HCT116 (cell line): ENCODE data around the gene UAP1L1. TPM values are rescaled to one million over a fixed set of nuclear protein-coding genes. Genes with fewer than 3 reads are reported as not detected.

ENCODE experiments used
- ATAC-seq: fragments of 200-7000 bp; cut with Tn5 transposase; 2 replicates; pipeline ENCODE4 v1.9.1; 2020; ENCODE audit warnings: mild to moderate bottlenecking, moderate library complexity
- BruUV-seq: library from RNA; stranded (reverse); fragments of 400-500 nt; replicated peaks from 2 replicates; lab custom pipeline; 2021; lab: Mats Ljungman, UMichigan
- CTCF ChIA-PET: fragments of 300-600 bp; sonication (Branson Sonifier 250); formaldehyde crosslinking; loops from one replicate; lab custom pipeline; 2021; ENCODE audit warnings: antibody characterized with exemption; lab: Charles Lee
- POLR2A ChIA-PET: fragments of 300-600, 350-600 bp; sonication (Branson Sonifier 250); formaldehyde crosslinking; loops from one replicate; lab custom pipeline; 2021; ENCODE audit warnings: antibody characterized with exemption; lab: Charles Lee
- RAD21 ChIA-PET, 2 experiments: fragments of 300-600 bp; sonication (Branson Sonifier 250); formaldehyde crosslinking; loops; one replicate each; lab custom pipeline; 2023; ENCODE audit warnings: low total read pairs in 2 of 2; ENCODE audit not compliant: uncharacterized antibody in 2 of 2, unreplicated experiment in 2 of 2, low non-redundant PET in 1 of 2; lab: Charles Lee
- DNase-seq: peaks from one replicate; pipeline ENCODE4 v3.0.0-alpha.2; 2010; ENCODE audit warnings: low read depth, low spot score
- H2AFZ ChIP-seq: fragments of 200-600 bp; shearing (Covaris generic), sonication (generic); 2 replicates; pipeline ENCODE4 v1.6.1; 2017; ENCODE audit warnings: low read depth, mixed run types, mixed read lengths, antibody characterized with exemption, low read length; ENCODE audit not compliant: poor library complexity, severe bottlenecking
- H3K27ac ChIP-seq: 2 replicates; pipeline ENCODE4 v1.5.1; 2012; ENCODE audit warnings: low read depth, low read length
- H3K27me3 ChIP-seq: fragments of 200-600 bp; sonication (generic); 2 replicates; pipeline ENCODE4 v1.6.1; 2016; ENCODE audit warnings: mixed run types, low read length, mixed read lengths; ENCODE audit not compliant: insufficient read depth
- H3K36me3 ChIP-seq, 2 experiments: fragments of 200-500 bp in 1 of 2; fragments of 200-600 bp in 1 of 2; sonication (Bioruptor generic) in 1 of 2; sonication (generic) in 1 of 2; 2 replicates each; pipeline versions ENCODE4 v1.5.1 to v1.6.1; 2014 to 2016; ENCODE audit warnings: low read length in 2 of 2, inconsistent platforms in 1 of 2, mixed read lengths in 1 of 2, mixed run types in 1 of 2; ENCODE audit not compliant: insufficient read depth in 2 of 2, control insufficient read depth in 1 of 2
- H3K4me1 ChIP-seq, 2 experiments: fragments of 200-600 bp in 1 of 2; sonication (generic) in 1 of 2; 2 replicates each; pipeline versions ENCODE4 v1.5.1 to v1.6.1; 2012 to 2017; ENCODE audit warnings: low read length in 2 of 2, inconsistent platforms in 1 of 2, mild to moderate bottlenecking in 1 of 2, mixed read lengths in 1 of 2, mixed run types in 1 of 2, moderate library complexity in 1 of 2; ENCODE audit not compliant: insufficient read depth in 2 of 2, control insufficient read depth in 1 of 2
- H3K4me2 ChIP-seq: fragments of 200-600 bp; sonication (generic); 2 replicates; pipeline ENCODE4 v1.6.1; 2017; ENCODE audit warnings: mixed run types, low read length, mixed read lengths
- H3K4me3 ChIP-seq, 2 experiments: fragments of 200-600 bp in 1 of 2; sonication (generic) in 1 of 2; replicated peaks in 1 of 2; 2 replicates each; pipeline ENCODE4 v1.5.1; 2011 to 2016; ENCODE audit warnings: low read length in 2 of 2, control low read depth in 1 of 2, low read depth in 1 of 2, mild to moderate bottlenecking in 1 of 2, mixed read lengths in 1 of 2, mixed run types in 1 of 2
- H3K79me2 ChIP-seq: fragments of 200-600 bp; sonication (generic); 2 replicates; pipeline ENCODE4 v1.6.1; 2017; ENCODE audit warnings: mild to moderate bottlenecking, mixed run types, low read length, moderate library complexity, mixed read lengths; ENCODE audit not compliant: insufficient read depth
- H3K9ac ChIP-seq: fragments of 200-600 bp; sonication (generic); 2 replicates; pipeline ENCODE4 v1.6.1; 2016; ENCODE audit warnings: low read length, mixed read lengths
- H3K9me2 ChIP-seq: fragments of 200-600 bp; sonication (generic), shearing (Covaris generic); 2 replicates; pipeline ENCODE4 v1.6.1; 2017; ENCODE audit warnings: mixed run types, mild to moderate bottlenecking, moderate library complexity; ENCODE audit not compliant: insufficient read depth
- H3K9me3 ChIP-seq, 2 experiments: fragments of 200-500 bp in 1 of 2; fragments of 200-600 bp in 1 of 2; sonication (Bioruptor generic) in 1 of 2; sonication (generic) in 1 of 2; 2 replicates each; pipeline ENCODE4 v1.6.1; 2014 to 2017; ENCODE audit warnings: low read length in 2 of 2, mixed read lengths in 2 of 2, inconsistent platforms in 1 of 2, low read depth in 1 of 2, mild to moderate bottlenecking in 1 of 2, mixed run types in 1 of 2, moderate library complexity in 1 of 2; ENCODE audit not compliant: control insufficient read depth in 1 of 2, insufficient read depth in 1 of 2
- H4K20me1 ChIP-seq: fragments of 200-600 bp; sonication (generic), shearing (Covaris generic); 2 replicates; pipeline ENCODE4 v1.6.1; 2017; ENCODE audit warnings: mixed run types, mild to moderate bottlenecking, moderate library complexity; ENCODE audit not compliant: insufficient read depth
- CEBPB ChIP-seq: IDR thresholded peaks from 2 replicates; pipeline ENCODE4 v1.6.1; 2012; ENCODE audit warnings: low read depth
- intact Hi-C: fragments of 100-400 bp; cut with micrococcal nuclease; formaldehyde crosslinking; loops from 2 replicates; pipeline ENCODE4 v1.10.0; 2022
- total RNA-seq: library from RNA; stranded (reverse); gene quantifications from one replicate; pipeline ENCODE4 v1.2.1, GENCODE V29; 2021; ENCODE audit not compliant: unreplicated experiment
- TF ChIP-seq, protein P1 (sequence below), 3 experiments: fragments of 200-600 bp in 1 of 3; sonication (generic) in 1 of 3; IDR thresholded peaks in 2 of 3; conservative IDR thresholded peaks in 1 of 3; 2 replicates each; pipeline ENCODE4 v1.5.1; 2012 to 2017; ENCODE audit warnings: low read depth in 2 of 3, low read length in 2 of 3, antibody characterized with exemption in 1 of 3, borderline replicate concordance in 1 of 3, control low read depth in 1 of 3, mild to moderate bottlenecking in 1 of 3, mixed read lengths in 1 of 3, mixed run types in 1 of 3, moderate library complexity in 1 of 3; ENCODE audit not compliant: insufficient read depth in 1 of 3

UAP1L1 gene
- total RNA-seq, 1 experiment from 2014 or later, result 11.0 TPM

DNA sequence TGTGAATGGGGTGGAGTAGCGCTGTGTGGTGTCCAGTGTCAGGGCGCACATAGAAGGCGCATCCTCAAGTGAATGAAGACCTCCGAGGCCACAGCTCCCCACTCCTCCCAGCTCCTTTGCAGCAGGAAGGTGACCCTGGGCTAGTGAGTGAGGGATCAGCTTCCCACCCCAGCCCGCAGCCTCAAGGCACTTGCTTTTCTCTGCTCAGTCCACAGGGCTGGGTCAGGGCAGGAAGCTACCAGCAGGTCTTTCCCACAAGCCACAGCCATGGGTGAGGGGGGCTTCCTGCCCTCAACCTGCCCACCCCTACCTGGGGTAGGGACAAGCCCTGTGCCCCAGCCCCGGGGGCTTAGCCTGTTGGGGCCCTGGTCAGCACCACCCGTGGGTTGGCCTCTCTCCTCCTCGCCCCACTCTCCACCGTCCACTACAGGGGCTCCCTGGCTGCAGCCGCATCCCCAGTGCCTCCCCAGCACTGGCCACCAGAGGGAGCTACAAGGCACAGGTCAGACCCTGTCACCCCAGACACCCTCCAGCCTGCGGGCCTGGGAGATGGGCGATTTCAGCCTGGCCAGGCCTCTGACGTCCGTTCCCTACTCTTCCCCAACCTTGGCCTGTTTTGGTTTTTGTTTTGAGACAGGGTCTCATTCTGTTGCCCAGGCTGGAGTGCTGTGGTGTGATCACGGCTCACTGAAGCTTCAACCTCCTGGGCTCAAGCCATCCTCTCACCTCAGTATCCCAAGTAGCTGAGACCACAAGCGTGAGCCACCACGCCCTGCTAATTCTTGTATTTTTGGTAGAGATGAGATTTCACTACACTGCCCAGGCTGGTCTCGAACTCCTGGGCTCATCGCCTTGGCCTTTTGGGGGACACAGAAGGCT is 48.0 kb upstream of the UAP1L1 start:
- Histone ChIP-seq H3K4me2 (peak overlapping the region; percentile 100), H3K9me3 (no peaks in the 10 kb centered on the region), H3K79me2 (peaks cover 31% of the 10 kb centered on the region), H2AFZ (no peak overlapping the region), H4K20me1 (no peaks in the 10 kb centered on the region), H3K4me3 (peak overlapping the region; percentile 56 to 70), H3K4me1 (peaks cover 32 to 49% of the 10 kb centered on the region in 2 experiments), H3K27ac (peak overlapping the region; percentile 85; the same call in 1 of the 2 replicates), H3K27me3 (no peaks in the 10 kb centered on the region), H3K36me3 (no peaks in the 10 kb centered on the region), H3K9ac (peak overlapping the region; percentile 59; the same call in 1 of the 2 replicates), H3K9me2 (no peaks in the 10 kb centered on the region)
- intact Hi-C loops, result loop anchor here (5.0 kb wide), 1 partner anchor 182 kb away; the partner anchor contains the start of gene PHPT1
- DNase-seq, result no peak
- TF ChIP-seq, protein P1, sequence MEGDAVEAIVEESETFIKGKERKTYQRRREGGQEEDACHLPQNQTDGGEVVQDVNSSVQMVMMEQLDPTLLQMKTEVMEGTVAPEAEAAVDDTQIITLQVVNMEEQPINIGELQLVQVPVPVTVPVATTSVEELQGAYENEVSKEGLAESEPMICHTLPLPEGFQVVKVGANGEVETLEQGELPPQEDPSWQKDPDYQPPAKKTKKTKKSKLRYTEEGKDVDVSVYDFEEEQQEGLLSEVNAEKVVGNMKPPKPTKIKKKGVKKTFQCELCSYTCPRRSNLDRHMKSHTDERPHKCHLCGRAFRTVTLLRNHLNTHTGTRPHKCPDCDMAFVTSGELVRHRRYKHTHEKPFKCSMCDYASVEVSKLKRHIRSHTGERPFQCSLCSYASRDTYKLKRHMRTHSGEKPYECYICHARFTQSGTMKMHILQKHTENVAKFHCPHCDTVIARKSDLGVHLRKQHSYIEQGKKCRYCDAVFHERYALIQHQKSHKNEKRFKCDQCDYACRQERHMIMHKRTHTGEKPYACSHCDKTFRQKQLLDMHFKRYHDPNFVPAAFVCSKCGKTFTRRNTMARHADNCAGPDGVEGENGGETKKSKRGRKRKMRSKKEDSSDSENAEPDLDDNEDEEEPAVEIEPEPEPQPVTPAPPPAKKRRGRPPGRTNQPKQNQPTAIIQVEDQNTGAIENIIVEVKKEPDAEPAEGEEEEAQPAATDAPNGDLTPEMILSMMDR (IDR thresholded peaks at IDR 0.05 in 2 of 3, conservative IDR thresholded peaks at IDR 0.05 in 1 of 3; ENCODE audit: borderline replicate concordance in 1 of 3, insufficient read depth in 1 of 3, low read depth in 2 of 3, low read length in 2 of 3), result peak in 2 of 3 experiments; percentile 87 to 97; a peak in 4 of 6 replicates
- no peak for TF ChIP-seq CEBPB
- peak; percentile 77 for ATAC-seq
- ChIA-PET POLR2A (interaction anchor here (0.5 to 1.4 kb wide), 6 partner anchors 37 to 212 kb away, joined by 3 to 6 read pairs (median 4); partner anchors contain the start of genes PAXX and TUBB4B), CTCF (interaction anchor here (0.6 to 2.1 kb wide), 38 partner anchors 10 to 336 kb away, joined by 3 to 42 read pairs (median 5); partner anchors contain the start of genes AJM1, CLIC3, ENTPD2 and FBXW5), RAD21 (interaction anchor here (0.9 to 1.2 kb wide), 3 partner anchors 81 to 121 kb away, joined by 3 to 4 read pairs (median 4); no protein-coding TSS in a partner anchor)
- no TSS peak for BruUV-seq
